IPS-15b (cell line): ENCODE measurements around the gene TBCB.
"Not testable (repeated sequence)": the region's sequence is repeated elsewhere in the genome, so short reads cannot be mapped to it uniquely, and the experiment has no call there.

ENCODE experiments used
- H3K27me3 ChIP-seq: one replicate; pipeline ENCODE4 v1.6.1; 2013; ENCODE audit warnings: low read length; ENCODE audit not compliant: control insufficient read depth, insufficient read depth
- H3K36me3 ChIP-seq: one replicate; pipeline ENCODE4 v1.6.1; 2013; ENCODE audit warnings: low read length; ENCODE audit not compliant: control insufficient read depth, insufficient read depth
- H3K4me1 ChIP-seq: one replicate; pipeline ENCODE4 v1.6.1; 2013; ENCODE audit warnings: mild to moderate bottlenecking, low read length; ENCODE audit not compliant: control insufficient read depth, insufficient read depth
- H3K4me3 ChIP-seq: one replicate; pipeline ENCODE4 v1.5.1; 2013; ENCODE audit warnings: low read depth, low read length
- H3K9ac ChIP-seq: one replicate; pipeline ENCODE4 v1.6.1; 2013; ENCODE audit warnings: low read depth, mild to moderate bottlenecking, low read length
- H3K9me3 ChIP-seq: one replicate; pipeline ENCODE4 v1.6.1; 2013; ENCODE audit warnings: mild to moderate bottlenecking, low read length; ENCODE audit not compliant: control insufficient read depth, insufficient read depth

TBCB gene

DNA sequence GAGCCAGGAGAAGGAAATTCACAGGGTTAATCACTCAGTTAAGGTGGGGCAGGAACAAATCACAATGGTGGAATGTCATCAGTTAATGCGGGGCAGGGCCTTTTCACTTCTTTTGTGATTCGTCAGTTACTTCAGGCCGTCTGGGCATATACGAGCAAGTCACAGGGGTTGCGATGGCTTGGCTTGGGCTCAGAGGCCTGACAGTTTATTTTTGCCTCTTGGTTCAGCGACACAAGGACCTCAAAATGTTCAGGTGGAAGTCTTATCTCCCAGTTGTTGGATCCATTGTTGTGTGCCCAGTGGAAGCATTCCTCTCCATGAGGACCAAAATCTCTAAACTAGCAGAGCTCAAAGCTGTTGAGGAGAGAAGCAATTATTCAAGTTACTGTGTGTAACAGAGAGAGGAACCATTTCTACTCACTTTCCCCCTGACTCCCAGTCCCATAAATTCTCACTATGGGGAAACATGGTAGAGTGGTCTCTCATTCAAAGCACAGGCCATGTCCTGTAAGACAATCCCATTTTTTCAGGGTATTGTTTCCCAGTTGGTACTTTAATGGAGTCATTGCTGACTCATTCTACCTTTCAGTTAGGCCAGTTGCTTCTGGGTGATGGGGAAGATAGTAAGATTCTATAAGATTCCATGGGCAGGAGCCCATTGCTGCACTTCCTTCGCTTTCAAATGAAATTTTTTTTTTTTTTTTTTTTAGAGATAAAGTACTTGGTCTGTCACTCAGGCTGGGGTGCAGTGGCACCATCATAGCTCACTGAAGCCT lies 45.7 kb downstream of the TBCB start:
- Histone ChIP-seq H3K27me3 (no peaks in the 10 kb centered on the region), H3K4me3 (peak overlapping the region; percentile 2), H3K9ac (no peak overlapping the region), H3K9me3 (no peaks in the 10 kb centered on the region), H3K4me1 (peaks cover 9% of the 10 kb centered on the region), H3K36me3 (peaks cover 5% of the 10 kb centered on the region)

DNA sequence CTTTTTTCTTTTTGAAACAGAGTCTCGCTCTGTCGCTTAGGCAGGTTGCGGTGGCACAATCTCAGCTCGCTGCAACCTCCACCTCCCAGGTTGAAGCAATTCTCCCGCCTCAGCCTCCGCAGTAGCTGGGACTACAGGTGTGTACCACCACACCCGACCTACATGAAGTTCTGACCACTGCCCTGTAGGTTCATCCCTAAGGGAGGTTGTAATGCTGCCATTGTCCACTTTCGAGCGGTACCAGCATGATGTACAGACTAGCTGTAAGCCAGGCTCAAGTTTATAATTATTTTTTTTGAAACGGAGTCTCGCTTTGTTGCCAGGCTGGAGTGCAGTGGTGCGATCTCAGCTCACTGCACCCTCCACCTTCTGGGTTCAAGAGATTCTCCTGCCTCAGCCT lies 48.5 kb downstream of the TBCB start:
- peaks cover 9% of the 10 kb centered on the region for H3K4me1 ChIP-seq
- H3K9ac ChIP-seq, result no peak overlapping the region
- H3K4me3 ChIP-seq, result no peak overlapping the region
- no peaks in the 10 kb centered on the region for H3K27me3 ChIP-seq
- peaks cover 5% of the 10 kb centered on the region for H3K36me3 ChIP-seq
- H3K9me3 ChIP-seq, result no peaks in the 10 kb centered on the region

DNA sequence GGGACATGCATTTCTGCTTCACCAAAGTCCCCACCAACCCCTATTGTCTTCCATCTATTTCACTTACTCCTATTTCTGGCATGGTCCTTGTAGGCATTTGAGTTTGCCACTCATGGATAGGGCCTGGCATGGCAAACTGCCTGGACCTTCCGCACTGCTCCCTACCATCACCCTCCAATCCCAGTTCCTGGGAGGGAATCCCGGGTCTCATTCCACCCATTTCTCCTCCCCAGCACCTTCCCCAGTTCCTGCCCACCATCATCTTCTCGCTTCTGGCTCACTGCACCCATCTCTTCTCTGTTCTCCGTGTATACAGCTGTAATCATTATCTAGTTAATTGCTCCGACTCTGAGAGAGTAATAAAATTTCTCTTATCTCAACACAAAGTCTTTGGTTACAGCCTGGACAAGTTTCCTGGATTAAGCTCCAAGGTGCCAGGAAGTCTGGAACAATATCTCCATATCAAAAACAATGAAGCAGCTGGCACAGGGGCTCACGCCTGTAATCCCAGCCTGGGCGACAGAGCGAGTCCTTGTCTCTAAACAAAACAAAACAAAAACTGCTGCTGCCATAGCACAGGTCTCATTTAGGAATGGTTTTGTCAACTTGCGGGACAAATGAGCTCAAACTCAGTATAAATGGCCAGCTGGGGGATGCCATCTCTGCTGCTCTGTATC lies 54.0 kb downstream of the TBCB start:
- no peaks in the 10 kb centered on the region for H3K36me3 ChIP-seq
- no peaks in the 10 kb centered on the region for H3K4me1 ChIP-seq
- H3K9me3 ChIP-seq, result no peaks in the 10 kb centered on the region
- no peaks in the 10 kb centered on the region for H3K27me3 ChIP-seq
- H3K9ac ChIP-seq, result no peak overlapping the region
- H3K4me3 ChIP-seq, result no peak overlapping the region

DNA sequence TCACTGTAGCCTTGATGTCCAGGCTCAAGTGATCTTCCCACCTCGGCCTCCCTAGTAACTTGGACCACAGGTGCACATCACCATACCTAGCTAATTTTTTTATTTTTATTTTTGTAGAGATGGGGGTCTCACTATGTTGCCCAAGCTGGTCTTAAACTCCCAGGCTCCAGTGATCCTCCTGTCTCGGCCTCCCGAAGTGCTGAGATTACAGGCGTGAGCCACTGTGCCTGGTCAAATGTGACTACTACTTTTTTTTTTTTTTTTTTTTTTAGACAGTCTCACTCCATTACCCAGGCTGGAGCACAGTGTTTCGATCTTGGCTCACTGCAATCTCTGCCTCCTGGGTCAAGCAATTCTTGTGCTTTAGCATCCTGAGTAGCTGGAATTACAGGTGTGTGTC lies 57.6 kb downstream of the TBCB start:
- no peaks in the 10 kb centered on the region for H3K4me1 ChIP-seq
- no peaks in the 10 kb centered on the region for H3K36me3 ChIP-seq
- H3K27me3 ChIP-seq, result no peaks in the 10 kb centered on the region
- no peaks in the 10 kb centered on the region for H3K9me3 ChIP-seq
- no peak overlapping the region for H3K9ac ChIP-seq
- no peak overlapping the region for H3K4me3 ChIP-seq

DNA sequence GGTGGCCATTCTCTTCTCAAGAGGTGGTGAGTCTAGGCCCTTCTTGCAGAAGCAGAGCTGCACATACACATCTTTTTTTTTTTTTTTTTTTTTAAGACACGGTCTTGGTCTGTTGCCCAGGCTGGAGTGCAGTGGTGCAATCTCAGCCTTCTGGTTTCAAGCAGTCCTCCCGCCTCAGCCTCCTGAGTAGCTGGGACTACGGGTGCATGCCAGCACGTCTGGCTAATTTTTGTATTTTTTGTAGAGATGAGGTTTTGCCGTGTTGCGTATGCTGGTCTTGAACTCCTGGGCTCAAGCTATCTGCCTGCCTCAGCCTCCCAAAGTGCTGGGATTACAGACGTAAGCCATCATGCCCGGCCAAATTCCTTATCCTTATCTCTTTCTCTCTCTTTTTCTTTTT lies 58.6 kb downstream of the TBCB start:
- H3K9ac ChIP-seq, H3K36me3 ChIP-seq, H3K4me3 ChIP-seq, H3K4me1 ChIP-seq, H3K9me3 ChIP-seq, H3K27me3 ChIP-seq: not testable (repeated sequence)
